ENCODE results near the gene NPBWR2.

NPBWR2 gene

GRCh38 chr20:64148581-64148980, 41.2 kb upstream of the NPBWR2 start:
- H3K27ac Mint-ChIP-seq: no peak overlapping the region
- ATAC-seq (no peak), DNase-seq (no peak)
- H3K4me3 Mint-ChIP-seq: no peak overlapping the region
- no peaks in the 10 kb centered on the region for H3K4me1 Mint-ChIP-seq
- H3K27me3 Mint-ChIP-seq: peaks cover 2% of the 10 kb centered on the region
- H3K9me3 Mint-ChIP-seq: peaks cover 12% of the 10 kb centered on the region
- peaks cover 4% of the 10 kb centered on the region for H3K36me3 Mint-ChIP-seq (ENCODE audit: low read depth)

GRCh38 chr20:64146936-64147477, 39.6 kb upstream of the NPBWR2 start:
- Mint-ChIP-seq H3K27me3 (peaks cover 4% of the 10 kb centered on the region), H3K27ac (no peak overlapping the region), H3K4me3 (no peak overlapping the region), H3K9me3 (peaks cover 12% of the 10 kb centered on the region), H3K36me3 (ENCODE audit: low read depth) (peaks cover 4% of the 10 kb centered on the region), H3K4me1 (no peaks in the 10 kb centered on the region)
- ATAC-seq: no peak
- DNase-seq: no peak

GRCh38 chr20:64146301-64146935, 39.1 kb upstream of the NPBWR2 start:
- peaks cover 12% of the 10 kb centered on the region for H3K9me3 Mint-ChIP-seq
- no peak overlapping the region for H3K27ac Mint-ChIP-seq
- DNase-seq (no peak), ATAC-seq (no peak)
- peaks cover 4% of the 10 kb centered on the region for H3K27me3 Mint-ChIP-seq
- H3K4me1 Mint-ChIP-seq: no peaks in the 10 kb centered on the region
- H3K36me3 Mint-ChIP-seq (ENCODE audit: low read depth): peaks cover 4% of the 10 kb centered on the region
- no peak overlapping the region for H3K4me3 Mint-ChIP-seq

GRCh38 chr20:64145458-64146300, 38.3 kb upstream of the NPBWR2 start:
- DNase-seq: peak; percentile 30
- Mint-ChIP-seq H3K27me3 (peaks cover 4% of the 10 kb centered on the region), H3K4me3 (no peak overlapping the region), H3K36me3 (ENCODE audit: low read depth) (peaks cover 4% of the 10 kb centered on the region), H3K27ac (no peak overlapping the region), H3K4me1 (no peaks in the 10 kb centered on the region), H3K9me3 (peaks cover 12% of the 10 kb centered on the region)
- ATAC-seq: no peak

- no peak overlapping the region for H3K4me3 Mint-ChIP-seq
- H3K9me3 Mint-ChIP-seq: peaks cover 12% of the 10 kb centered on the region
- H3K4me1 Mint-ChIP-seq: no peaks in the 10 kb centered on the region
- peaks cover 4% of the 10 kb centered on the region for H3K36me3 Mint-ChIP-seq (ENCODE audit: low read depth)
- H3K27ac Mint-ChIP-seq: no peak overlapping the region
- no peak for DNase-seq
- H3K27me3 Mint-ChIP-seq: peaks cover 4% of the 10 kb centered on the region
- ATAC-seq: no peak
Measured at GRCh38 chr20:64144144-64144912, 37.0 kb upstream of the NPBWR2 start.

GRCh38 chr20:64143018-64143801, 35.8 kb upstream of the NPBWR2 start:
- H3K27ac Mint-ChIP-seq: no peak overlapping the region
- H3K9me3 Mint-ChIP-seq: peaks cover 12% of the 10 kb centered on the region
- no peak for DNase-seq
- peak; percentile 15 for ATAC-seq
- no peaks in the 10 kb centered on the region for H3K4me1 Mint-ChIP-seq
- H3K27me3 Mint-ChIP-seq: peaks cover 4% of the 10 kb centered on the region
- H3K4me3 Mint-ChIP-seq: no peak overlapping the region
- peaks cover 4% of the 10 kb centered on the region for H3K36me3 Mint-ChIP-seq (ENCODE audit: low read depth)

GRCh38 chr20:64142590-64142989, 35.2 kb upstream of the NPBWR2 start:
- Mint-ChIP-seq H3K4me1 (no peaks in the 10 kb centered on the region), H3K36me3 (ENCODE audit: low read depth) (peaks cover 4% of the 10 kb centered on the region), H3K27me3 (peaks cover 4% of the 10 kb centered on the region), H3K27ac (no peak overlapping the region), H3K9me3 (peaks cover 12% of the 10 kb centered on the region), H3K4me3 (no peak overlapping the region)
- ATAC-seq (no peak), DNase-seq (no peak)

- DNase-seq: no peak
Measured at GRCh38 chr20:64140956-64141355, 33.6 kb upstream of the NPBWR2 start.

GRCh38 chr20:64140061-64140931, 32.9 kb upstream of the NPBWR2 start:
- Mint-ChIP-seq H3K27me3 (peaks cover 4% of the 10 kb centered on the region), H3K4me1 (no peaks in the 10 kb centered on the region), H3K27ac (no peak overlapping the region), H3K36me3 (ENCODE audit: low read depth) (peaks cover 4% of the 10 kb centered on the region), H3K9me3 (peaks cover 12% of the 10 kb centered on the region), H3K4me3 (no peak overlapping the region)
- no peak for ATAC-seq
- no peak for DNase-seq

More at GRCh38 chr20:64140956-64141355, 33.6 kb upstream of the NPBWR2 start:
- Mint-ChIP-seq H3K4me1 (no peaks in the 10 kb centered on the region), H3K27ac (no peak overlapping the region), H3K4me3 (no peak overlapping the region), H3K9me3 (peaks cover 12% of the 10 kb centered on the region), H3K36me3 (ENCODE audit: low read depth) (peaks cover 4% of the 10 kb centered on the region), H3K27me3 (peaks cover 4% of the 10 kb centered on the region)
- ATAC-seq: no peak

- peaks cover 1% of the 10 kb centered on the region for H3K36me3 Mint-ChIP-seq (ENCODE audit: low read depth)
- no peak overlapping the region for H3K27ac Mint-ChIP-seq
- no peak for ATAC-seq
- H3K9me3 Mint-ChIP-seq: peaks cover 4% of the 10 kb centered on the region
- H3K27me3 Mint-ChIP-seq: peaks cover 2% of the 10 kb centered on the region
- H3K4me1 Mint-ChIP-seq: no peaks in the 10 kb centered on the region
- no peak for DNase-seq
- no peak overlapping the region for H3K4me3 Mint-ChIP-seq
Measured at GRCh38 chr20:64139199-64140060, 32.1 kb upstream of the NPBWR2 start.

- H3K4me3 Mint-ChIP-seq: no peak overlapping the region
- H3K27me3 Mint-ChIP-seq: peaks cover 2% of the 10 kb centered on the region
- ATAC-seq: no peak
- H3K9me3 Mint-ChIP-seq: no peaks in the 10 kb centered on the region
- no peak overlapping the region for H3K27ac Mint-ChIP-seq
- DNase-seq: no peak
- no peaks in the 10 kb centered on the region for H3K4me1 Mint-ChIP-seq
- no peaks in the 10 kb centered on the region for H3K36me3 Mint-ChIP-seq (ENCODE audit: low read depth)
Measured at GRCh38 chr20:64138276-64138815, 31.0 kb upstream of the NPBWR2 start.

- DNase-seq (no peak), ATAC-seq (no peak)
- H3K27ac Mint-ChIP-seq: no peak overlapping the region
- H3K36me3 Mint-ChIP-seq (ENCODE audit: low read depth): no peaks in the 10 kb centered on the region
- peaks cover 2% of the 10 kb centered on the region for H3K27me3 Mint-ChIP-seq
- H3K4me1 Mint-ChIP-seq: no peaks in the 10 kb centered on the region
- H3K9me3 Mint-ChIP-seq: no peaks in the 10 kb centered on the region
- no peak overlapping the region for H3K4me3 Mint-ChIP-seq
Measured at GRCh38 chr20:64137598-64138031, 30.2 kb upstream of the NPBWR2 start.

Data from activated naive CD8-positive, alpha-beta T cell treated with anti-CD3 and anti-CD28 coated beads, Interleukin-2, amount 50 U/mL, for 24 hours (primary cell).